Measurements from ENCODE around the gene TNIK. TPM values are rescaled to one million over a fixed set of nuclear protein-coding genes. Genes with fewer than 3 reads are reported as not detected.

TNIK gene
- polyA plus RNA-seq, 1 of the 3 experiments (the other 2 are of a cell fraction): 19.4 TPM

DNA sequence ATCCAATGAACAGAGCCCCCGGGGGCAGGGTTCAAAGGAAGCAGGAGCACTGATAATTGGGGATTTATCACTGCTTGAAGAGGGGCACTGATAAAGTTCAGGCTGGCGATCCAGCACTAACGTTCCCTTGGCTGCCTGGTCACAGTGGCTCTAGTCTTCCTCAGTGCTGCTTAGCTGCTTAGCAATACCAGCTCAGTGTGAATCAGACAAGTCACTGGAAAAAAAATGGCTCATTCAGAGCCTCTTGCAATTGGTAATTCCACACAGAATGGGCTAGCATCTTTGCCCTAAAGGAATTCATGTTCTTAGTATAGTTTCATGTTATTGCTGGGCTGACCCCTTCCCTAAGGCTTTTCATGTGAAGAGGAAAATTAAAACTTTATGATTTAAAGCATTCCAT is 338.0 kb downstream of the TNIK start:
- Histone ChIP-seq H3F3A (replicated peaks; ENCODE audit: insufficient read depth) (no peaks in the 10 kb centered on the region), H3K27me3 (ENCODE audit: insufficient read depth) (no peaks in the 10 kb centered on the region), H4K20me1 (ENCODE audit: insufficient read depth) (no peaks in the 10 kb centered on the region), H2AFZ (ENCODE audit: low read depth) (no peak overlapping the region), H3K36me3 (replicated peaks in 1 of 2; ENCODE audit: control insufficient read depth in 1 of 2, insufficient read depth in 2 of 2, low read length in 1 of 2) (peaks cover 34 to 55% of the 10 kb centered on the region in 2 experiments), H3K4me2 (no peak overlapping the region), H3K79me2 (ENCODE audit: insufficient read depth) (no peaks in the 10 kb centered on the region), H3K4me1 (ENCODE audit: control insufficient read depth in 1 of 2, insufficient read depth in 2 of 2, low read depth in 1 of 2, low read length in 1 of 2) (no peaks in the 10 kb centered on the region), H3K27ac (ENCODE audit: low read depth in 2 of 2, low read length in 1 of 2) (no peak overlapping the region), H3K9ac (no peak overlapping the region), H3K9me2 (no peaks in the 10 kb centered on the region), H3K4me3 (ENCODE audit: low read depth in 2 of 2, low read length in 1 of 2) (no peak overlapping the region), H3K9me3 (no peaks in the 10 kb centered on the region)
- POLR2A ChIA-PET: no interaction called here
- TF ChIP-seq FOXM1 (IDR thresholded peaks at IDR 0.05; ENCODE audit: low read depth): no peak
- no peak for TF ChIP-seq FOSL2 (IDR thresholded peaks at IDR 0.05; ENCODE audit: borderline replicate concordance, low read depth)
- no peak for TF ChIP-seq SMC3 (IDR thresholded peaks at IDR 0.05; ENCODE audit: low read depth, low read length)
- no peak for TF ChIP-seq NFIC (IDR thresholded peaks at IDR 0.05; ENCODE audit: borderline replicate concordance)
- no peak for TF ChIP-seq ELF1 (IDR thresholded peaks at IDR 0.05)
- TF ChIP-seq EZH2phosphoT487 (IDR thresholded peaks at IDR 0.05; ENCODE audit: borderline replicate concordance, low read depth): no peak
- no peak for TF ChIP-seq TAF1 (IDR thresholded peaks at IDR 0.05; ENCODE audit: borderline replicate concordance, low read depth, low read length)
- no peak for TF ChIP-seq CHD2 (IDR thresholded peaks at IDR 0.05; ENCODE audit: low read length, partially characterized antibody)
- no peak for TF ChIP-seq POLR2AphosphoS5 (IDR thresholded peaks at IDR 0.05; ENCODE audit: low read depth, low read length)
- TF ChIP-seq RAD21 (IDR thresholded peaks at IDR 0.05; ENCODE audit: low read length): no peak
- no peak for TF ChIP-seq TEAD4 (IDR thresholded peaks at IDR 0.05; ENCODE audit: borderline replicate concordance, insufficient read depth)
- TF ChIP-seq PBX3 (IDR thresholded peaks at IDR 0.05): no peak
- no peak for TF ChIP-seq ZBTB33 (IDR thresholded peaks at IDR 0.05; ENCODE audit: borderline replicate concordance, low read depth)
- no peak for TF ChIP-seq MEF2A (IDR thresholded peaks at IDR 0.05; ENCODE audit: borderline replicate concordance, low read depth)
- no peak for TF ChIP-seq IRF3 (IDR thresholded peaks at IDR 0.05; ENCODE audit: low read depth, low read length)
- no peak for TF ChIP-seq CTCF (IDR thresholded peaks at IDR 0.05)
- CTCF ChIA-PET: interaction anchor here (1.1 kb wide), 1 partner anchor 31 kb away, joined by 3 read pairs; no protein-coding TSS in a partner anchor
- no peak for DNase-seq
- WGBS (ENCODE audit: low lambda C conversion rate): 83% methylated on average over 2 of the region's 3 CpGs
